Upper lobe of left lung (tissue), 4 donors: ENCODE data around the gene STING1.

Source experiments
- CTCF ChIP-seq, 6 experiments: fragments of 450-650 bp in 4 of 6; fragments of 200-600 bp in 2 of 6; sonication (generic) in 2 of 6; IDR thresholded peaks; one replicate each; pipeline ENCODE4 v1.5.1; 2016 to 2019; ENCODE audit warnings: antibody characterized with exemption in 6 of 6
- POLR2A ChIP-seq, 4 donors: fragments of 450-650 bp; IDR thresholded peaks; one replicate each; pipeline ENCODE4 v1.5.1; 2016 to 2017; ENCODE audit warnings: antibody characterized with exemption in 4 of 4, mild to moderate bottlenecking in 2 of 4
- POLR2AphosphoS5 ChIP-seq, 2 donors: sonication (generic); formaldehyde crosslinking; IDR thresholded peaks; one replicate each; pipeline ENCODE4 v1.5.1; 2017; ENCODE audit warnings: antibody characterized with exemption in 2 of 2

GRCh38 chr5:139473565-139473964, 9.0 kb downstream of the STING1 start:
- peak in 2 of 6 experiments; percentile 18 to 20 for TF ChIP-seq CTCF (IDR thresholded peaks at IDR 0.05)
- TF ChIP-seq POLR2A (IDR thresholded peaks at IDR 0.05): no peak
- peak in 1 of 2 donors; percentile 8 for TF ChIP-seq POLR2AphosphoS5 (IDR thresholded peaks at IDR 0.05)
